Body of pancreas (tissue), 4 donors: Measurements from ENCODE around the gene PLOD2.

Experiments
- POLR2A ChIP-seq, 3 donors: fragments of 450-650 bp; IDR thresholded peaks; one replicate each; pipeline ENCODE4 v1.6.1; 2016; ENCODE audit warnings: antibody characterized with exemption in 3 of 3, mild to moderate bottlenecking in 2 of 3
- TF ChIP-seq, protein P1 (sequence below), 7 experiments: fragments of 450-650 bp in 4 of 7; fragments of 200-600 bp in 3 of 7; sonication (generic) in 3 of 7; IDR thresholded peaks; one replicate each; pipeline ENCODE4 v1.5.1; 2016 to 2019; ENCODE audit warnings: antibody characterized with exemption in 7 of 7

DNA sequence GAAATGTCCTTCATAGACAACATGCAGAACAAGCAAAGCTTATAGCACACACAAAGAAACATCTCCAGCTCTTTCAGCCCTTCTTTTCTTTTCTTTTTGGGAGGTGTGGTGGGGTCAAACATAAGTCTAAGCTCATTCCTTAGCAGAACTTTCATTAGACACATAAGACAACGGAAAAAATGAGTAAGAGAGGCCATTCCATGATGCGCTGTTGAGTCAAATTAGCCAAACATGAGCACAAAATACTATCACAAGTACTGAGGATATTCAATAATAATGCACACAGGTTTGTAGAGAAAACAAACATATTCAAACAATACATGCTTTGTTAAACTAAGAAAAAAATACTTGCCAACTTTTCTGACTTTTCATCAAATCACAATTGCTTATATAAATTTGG is 83.0 kb downstream of the PLOD2 start:
- TF ChIP-seq, protein P1, sequence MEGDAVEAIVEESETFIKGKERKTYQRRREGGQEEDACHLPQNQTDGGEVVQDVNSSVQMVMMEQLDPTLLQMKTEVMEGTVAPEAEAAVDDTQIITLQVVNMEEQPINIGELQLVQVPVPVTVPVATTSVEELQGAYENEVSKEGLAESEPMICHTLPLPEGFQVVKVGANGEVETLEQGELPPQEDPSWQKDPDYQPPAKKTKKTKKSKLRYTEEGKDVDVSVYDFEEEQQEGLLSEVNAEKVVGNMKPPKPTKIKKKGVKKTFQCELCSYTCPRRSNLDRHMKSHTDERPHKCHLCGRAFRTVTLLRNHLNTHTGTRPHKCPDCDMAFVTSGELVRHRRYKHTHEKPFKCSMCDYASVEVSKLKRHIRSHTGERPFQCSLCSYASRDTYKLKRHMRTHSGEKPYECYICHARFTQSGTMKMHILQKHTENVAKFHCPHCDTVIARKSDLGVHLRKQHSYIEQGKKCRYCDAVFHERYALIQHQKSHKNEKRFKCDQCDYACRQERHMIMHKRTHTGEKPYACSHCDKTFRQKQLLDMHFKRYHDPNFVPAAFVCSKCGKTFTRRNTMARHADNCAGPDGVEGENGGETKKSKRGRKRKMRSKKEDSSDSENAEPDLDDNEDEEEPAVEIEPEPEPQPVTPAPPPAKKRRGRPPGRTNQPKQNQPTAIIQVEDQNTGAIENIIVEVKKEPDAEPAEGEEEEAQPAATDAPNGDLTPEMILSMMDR (IDR thresholded peaks at IDR 0.05), result no peak
- no peak for TF ChIP-seq POLR2A (IDR thresholded peaks at IDR 0.05)
